ENCODE measurements around the gene CASD1. TPM values are rescaled to one million over a fixed set of nuclear protein-coding genes. Genes with fewer than 3 reads are reported as not detected.
A peak's percentile ranks its signal among the peaks of the same experiment; 100 is the strongest.

CASD1 gene
- total and polyA plus RNA-seq, 2 of the 4 experiments (the other 2 are of a cell fraction): 4.0 to 4.5 TPM

DNA sequence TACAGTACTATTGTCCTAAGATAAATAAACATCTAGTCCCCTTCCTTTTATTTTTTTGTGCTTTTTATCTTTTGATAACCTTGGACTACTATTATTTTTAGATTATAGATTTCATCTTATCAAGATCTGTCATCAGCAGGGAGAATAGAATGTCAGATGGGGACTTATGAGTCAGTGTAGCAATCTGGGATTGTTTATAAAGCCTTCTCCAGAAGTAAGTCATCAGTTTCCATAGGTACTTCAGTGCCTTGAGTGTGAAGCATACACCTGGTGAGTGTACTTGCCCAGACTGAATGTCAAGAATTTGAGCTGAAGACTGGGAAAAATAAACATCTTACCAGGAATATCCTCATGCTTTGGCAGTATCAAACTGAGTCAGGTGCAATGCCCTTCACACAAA is 2.1 kb downstream of the CASD1 start:
- no peak overlapping the region for H3K18ac ChIP-seq (ENCODE audit: low read depth, low read length)
- CTCF ChIA-PET: no interaction called here
- intact Hi-C loops (cut with micrococcal nuclease): loop anchor here (10.0 kb wide), 1 partner anchor 143 kb away; the partner anchor contains the start of gene SGCE
- no peak overlapping the region for H3K56ac ChIP-seq (ENCODE audit: extremely low read depth, insufficient read depth, low read length)
- no peak overlapping the region for H2AK5ac ChIP-seq (ENCODE audit: low read depth, low read length)
- no peaks in the 10 kb centered on the region for H3K9me3 ChIP-seq (ENCODE audit: control insufficient read depth, insufficient read depth, low read length)
- DNase-seq (peak; percentile 13), ATAC-seq (ENCODE audit: low read depth) (no peak)
- peaks cover 3% of the 10 kb centered on the region for H3K4me1 ChIP-seq (ENCODE audit: control insufficient read depth, insufficient read depth, low read length)
- no peak overlapping the region for H2BK5ac ChIP-seq (ENCODE audit: low read depth, low read length, poor library complexity, severe bottlenecking)
- H3K27me3 ChIP-seq (ENCODE audit: control insufficient read depth, insufficient read depth, low read length): no peaks in the 10 kb centered on the region
- peaks cover 14 to 23% of the 10 kb centered on the region in 2 experiments; a peak in 3 of 4 replicates for H3K79me1 ChIP-seq (ENCODE audit: low read depth in 1 of 2, low read length in 2 of 2)
- H3K4me3 ChIP-seq (ENCODE audit: insufficient read depth, low read depth, low read length): no peak overlapping the region
- H3K27ac ChIP-seq (ENCODE audit: insufficient read depth, low read length): no peak overlapping the region
- no peaks in the 10 kb centered on the region for H3K36me3 ChIP-seq (ENCODE audit: control insufficient read depth, insufficient read depth, low read length)
- no peak overlapping the region for H4K8ac ChIP-seq (ENCODE audit: low read depth in 2 of 2, low read length in 2 of 2)
- no TSS peak for BruUV-seq (replicated peaks)
- H3K4ac ChIP-seq (ENCODE audit: low read depth, low read length): no peak overlapping the region
- TF ChIP-seq FOS (IDR thresholded peaks at IDR 0.05; ENCODE audit: low read depth, low read length) (no peak), CHD1 (IDR thresholded peaks at IDR 0.05; ENCODE audit: low read depth, low read length) (no peak), MAFK (IDR thresholded peaks at IDR 0.05; ENCODE audit: low read depth, low read length) (no peak), MXI1 (IDR thresholded peaks at IDR 0.05; ENCODE audit: borderline replicate concordance, low read depth, low read length) (no peak), RAD21 (IDR thresholded peaks at IDR 0.05; ENCODE audit: low read length) (no peak), RFX5 (IDR thresholded peaks at IDR 0.05; ENCODE audit: low read depth, low read length) (no peak), POLR2A (IDR thresholded peaks at IDR 0.05; ENCODE audit: low read depth, low read length) (no peak), BHLHE40 (IDR thresholded peaks at IDR 0.05; ENCODE audit: low read depth, low read length) (no peak), MAZ (IDR thresholded peaks at IDR 0.05; ENCODE audit: borderline replicate concordance, low read depth, low read length) (no peak)
- TF ChIP-seq, protein P1, sequence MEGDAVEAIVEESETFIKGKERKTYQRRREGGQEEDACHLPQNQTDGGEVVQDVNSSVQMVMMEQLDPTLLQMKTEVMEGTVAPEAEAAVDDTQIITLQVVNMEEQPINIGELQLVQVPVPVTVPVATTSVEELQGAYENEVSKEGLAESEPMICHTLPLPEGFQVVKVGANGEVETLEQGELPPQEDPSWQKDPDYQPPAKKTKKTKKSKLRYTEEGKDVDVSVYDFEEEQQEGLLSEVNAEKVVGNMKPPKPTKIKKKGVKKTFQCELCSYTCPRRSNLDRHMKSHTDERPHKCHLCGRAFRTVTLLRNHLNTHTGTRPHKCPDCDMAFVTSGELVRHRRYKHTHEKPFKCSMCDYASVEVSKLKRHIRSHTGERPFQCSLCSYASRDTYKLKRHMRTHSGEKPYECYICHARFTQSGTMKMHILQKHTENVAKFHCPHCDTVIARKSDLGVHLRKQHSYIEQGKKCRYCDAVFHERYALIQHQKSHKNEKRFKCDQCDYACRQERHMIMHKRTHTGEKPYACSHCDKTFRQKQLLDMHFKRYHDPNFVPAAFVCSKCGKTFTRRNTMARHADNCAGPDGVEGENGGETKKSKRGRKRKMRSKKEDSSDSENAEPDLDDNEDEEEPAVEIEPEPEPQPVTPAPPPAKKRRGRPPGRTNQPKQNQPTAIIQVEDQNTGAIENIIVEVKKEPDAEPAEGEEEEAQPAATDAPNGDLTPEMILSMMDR (conservative IDR thresholded peaks at IDR 0.05; ENCODE audit: low read depth, low read length): no peak
- H2AFZ ChIP-seq (replicated peaks; ENCODE audit: low read length, poor library complexity): no peak overlapping the region
- no peak overlapping the region for H3K4me2 ChIP-seq (ENCODE audit: low read depth, low read length)
- H4K5ac ChIP-seq (ENCODE audit: low read depth, low read length): no peak overlapping the region
- H4K91ac ChIP-seq (ENCODE audit: insufficient read depth, low read depth, low read length): no peak overlapping the region
- no peak overlapping the region for H2BK120ac ChIP-seq (ENCODE audit: low read depth, low read length)
- H4K20me1 ChIP-seq (ENCODE audit: insufficient read depth, low read length): no peaks in the 10 kb centered on the region
- no peak overlapping the region for H3K9ac ChIP-seq (ENCODE audit: low read depth, low read length)
- POLR2A ChIA-PET (ENCODE audit: unreplicated experiment): no interaction called here
- 0 out of 2 replicates have a peak, but pooled peaks cover 5% of the 10 kb centered on the region for H3K9me1 ChIP-seq (ENCODE audit: insufficient read depth, low read length)
- no peak overlapping the region for H3K14ac ChIP-seq (replicated peaks; ENCODE audit: low read depth, low read length)
- H3K23ac ChIP-seq (ENCODE audit: low read depth, low read length): peak overlapping the region; percentile 48; the same call in 1 of the 2 replicates
- H2BK20ac ChIP-seq (ENCODE audit: low read depth, low read length): no peak overlapping the region
- H2BK15ac ChIP-seq (ENCODE audit: low read depth, low read length): no peak overlapping the region
- dilution Hi-C loops (cut with HindIII; ENCODE audit: low sequenced_read_pairs, unreplicated experiment): no loop called here
- no peak overlapping the region for H2AK9ac ChIP-seq (replicated peaks; ENCODE audit: low read depth, low read length, poor library complexity)
- in situ Hi-C loops (cut with MboI; ENCODE audit: low sequenced_read_pairs): no loop called here
